ENCODE data around the gene OSBPL7.

OSBPL7 gene

DNA sequence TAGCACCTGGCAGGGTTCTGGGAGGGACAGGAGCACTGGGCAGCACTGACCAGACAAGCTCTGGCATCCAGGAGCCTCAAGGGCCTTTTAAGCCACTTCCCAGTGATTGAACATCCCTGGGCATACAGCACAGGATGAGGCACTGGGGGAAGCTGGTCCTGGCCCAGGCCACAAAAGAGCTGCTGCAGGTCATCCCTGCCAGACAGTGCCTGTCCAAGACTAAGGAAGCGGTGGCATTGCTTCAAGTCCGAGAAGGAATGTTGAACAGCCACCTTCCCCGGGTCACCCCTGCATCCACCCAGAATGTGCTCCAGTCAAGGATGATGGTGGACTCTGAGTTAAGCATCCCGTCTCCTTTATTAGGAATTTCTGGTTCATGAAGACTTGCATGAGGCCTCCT lies 1.2 kb upstream of the OSBPL7 start:
- no peak for DNase-seq

DNA sequence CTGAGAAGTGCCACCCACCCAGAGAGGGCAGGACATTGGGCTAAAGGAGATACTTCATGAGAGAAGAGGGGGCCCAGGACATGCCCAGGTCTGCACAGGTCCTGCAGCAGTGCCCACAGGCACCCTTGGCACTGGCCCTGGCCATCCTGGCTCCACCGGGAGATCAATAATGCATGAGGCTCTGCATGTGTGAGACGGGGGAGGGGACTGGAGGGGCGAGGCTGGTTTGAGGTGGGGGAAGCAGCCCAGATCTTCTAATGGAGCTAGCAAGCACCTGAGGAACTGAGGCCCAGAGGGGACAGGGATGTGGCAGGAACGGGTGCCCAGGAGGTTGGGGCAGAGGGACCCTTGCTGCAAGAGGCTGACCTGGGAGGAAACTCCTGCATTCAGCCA lies 567 bp downstream of the OSBPL7 start:
- DNase-seq, result no peak

GRCh38 chr17:47820033-47820789 lies 1.4 kb downstream of the OSBPL7 start:
- no peak for DNase-seq

DNA sequence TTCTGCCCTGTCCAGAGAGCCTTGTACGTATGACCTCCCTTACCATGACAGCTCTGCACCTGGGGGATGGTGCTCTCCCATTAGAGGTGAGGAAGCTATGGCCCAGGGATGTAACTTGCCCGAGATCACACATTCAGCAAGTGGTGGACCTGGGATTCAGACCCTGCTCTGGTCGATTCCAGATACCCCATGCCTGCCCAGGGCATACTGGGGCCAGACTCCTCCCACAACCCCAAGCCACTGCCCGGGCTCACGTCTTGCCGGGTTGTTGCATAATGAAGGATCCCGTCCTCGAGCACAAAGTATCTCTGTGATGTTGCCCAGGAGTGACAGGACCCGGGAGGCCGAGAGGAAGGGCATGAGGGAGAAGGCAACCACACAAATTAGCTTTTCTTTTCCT lies 2.1 kb downstream of the OSBPL7 start:
- no peak for DNase-seq

DNA sequence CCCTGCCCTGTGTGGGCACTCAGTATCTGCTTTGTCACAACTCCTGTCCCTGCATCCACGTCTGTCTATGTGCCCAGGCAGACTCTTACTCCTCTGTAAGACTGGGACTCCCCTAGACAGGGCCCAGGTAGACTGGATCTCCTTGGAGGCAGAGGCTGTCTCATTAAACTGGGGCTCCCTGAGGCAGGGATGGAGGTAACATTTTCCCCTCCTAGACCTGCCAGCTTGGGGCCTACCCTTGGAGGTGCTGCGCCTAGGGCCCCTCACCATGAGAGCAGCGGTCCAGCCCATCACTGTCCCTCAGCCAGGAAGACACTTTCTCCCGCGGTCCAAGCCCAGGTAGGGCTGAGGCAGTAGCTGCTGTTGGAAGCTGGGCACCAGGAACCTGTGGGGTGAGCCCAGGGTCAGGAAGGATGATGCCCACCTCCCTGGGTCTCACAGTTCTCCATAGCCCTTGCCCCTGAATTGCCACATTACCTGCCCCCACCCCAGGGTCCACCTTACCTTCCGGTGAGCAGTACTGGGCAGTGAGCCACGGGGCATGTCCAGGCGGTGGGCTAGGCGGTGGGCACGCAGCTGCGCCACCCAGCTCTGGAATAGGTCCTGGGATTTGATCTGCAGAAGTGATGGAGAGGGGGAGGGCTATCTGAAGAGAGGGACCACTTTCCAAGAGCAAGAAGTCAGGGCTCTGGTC lies 3.4 kb downstream of the OSBPL7 start:
- no peak for DNase-seq

GRCh38 chr17:47816947-47817346 lies 4.6 kb downstream of the OSBPL7 start:
- DNase-seq, result no peak

DNA sequence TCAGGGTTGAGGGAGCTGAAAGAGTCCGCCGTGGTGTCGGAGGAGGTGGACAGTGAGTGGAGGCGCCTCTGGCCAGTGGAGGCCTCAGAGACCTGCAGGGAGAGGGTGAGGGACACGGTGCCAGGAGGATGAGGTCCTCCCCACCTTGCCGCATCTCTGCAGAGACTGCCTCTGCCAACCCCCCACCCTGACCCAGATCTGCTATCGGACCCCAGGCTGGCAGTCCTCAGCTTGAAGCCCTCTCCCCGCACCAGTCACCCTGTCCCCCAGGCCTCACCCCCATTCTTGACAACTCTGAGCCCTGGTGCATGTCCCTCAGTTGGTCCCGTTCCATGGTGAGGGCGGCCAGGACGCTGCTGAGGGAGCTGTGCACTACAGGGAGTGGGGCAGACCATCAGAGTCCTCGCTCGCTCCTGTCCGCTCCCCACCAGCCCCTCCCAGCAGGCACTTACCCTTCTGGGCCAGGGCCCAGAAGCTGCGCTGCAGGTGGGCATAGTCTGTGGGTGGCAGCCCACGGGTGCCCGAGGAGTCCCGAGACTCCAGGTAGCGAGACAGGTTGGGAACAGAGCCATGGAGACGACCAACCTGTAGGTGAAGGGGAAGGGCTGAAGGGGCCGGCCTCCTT lies 5.4 kb downstream of the OSBPL7 start:
- no peak for DNase-seq

DNA sequence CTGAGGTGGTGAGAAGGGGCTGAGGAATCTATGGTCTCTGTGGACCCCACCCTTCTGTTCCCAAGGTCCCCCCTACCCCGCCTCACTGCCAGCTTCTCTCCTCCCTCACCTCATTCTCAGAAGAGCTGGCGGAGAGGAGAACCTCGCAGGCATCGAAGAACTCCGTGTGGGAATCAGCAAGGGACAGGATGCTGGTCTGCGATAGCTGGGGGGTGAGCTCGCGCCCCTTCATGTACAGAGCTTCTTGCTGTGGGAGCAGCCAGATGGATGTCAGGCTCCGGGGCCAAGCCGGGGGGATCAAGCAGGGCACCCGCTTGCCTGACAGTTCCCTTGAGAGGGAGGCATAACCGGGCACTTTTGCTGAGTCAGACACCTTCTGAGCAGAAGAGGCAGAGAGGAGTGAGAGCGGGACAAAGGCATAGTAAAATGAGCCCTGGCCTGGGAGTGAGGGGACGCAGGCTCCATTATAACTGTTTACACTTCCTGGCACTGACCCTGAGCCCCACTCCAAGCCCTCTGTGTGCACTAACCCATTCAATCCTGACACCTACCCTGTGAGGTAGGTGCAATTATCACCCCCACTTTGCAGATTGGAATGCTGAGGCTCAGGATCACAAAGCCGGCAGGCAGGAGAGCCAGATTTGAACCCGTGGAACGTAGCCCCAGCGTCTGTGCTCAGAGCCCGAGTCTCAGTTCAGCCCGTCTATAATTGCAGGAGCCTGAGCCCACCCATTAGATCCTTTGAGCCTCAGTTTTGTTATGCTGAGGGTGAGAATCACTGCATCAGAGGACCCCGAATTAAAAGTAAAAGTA lies 6.3 kb downstream of the OSBPL7 start:
- no peak for DNase-seq

DNA sequence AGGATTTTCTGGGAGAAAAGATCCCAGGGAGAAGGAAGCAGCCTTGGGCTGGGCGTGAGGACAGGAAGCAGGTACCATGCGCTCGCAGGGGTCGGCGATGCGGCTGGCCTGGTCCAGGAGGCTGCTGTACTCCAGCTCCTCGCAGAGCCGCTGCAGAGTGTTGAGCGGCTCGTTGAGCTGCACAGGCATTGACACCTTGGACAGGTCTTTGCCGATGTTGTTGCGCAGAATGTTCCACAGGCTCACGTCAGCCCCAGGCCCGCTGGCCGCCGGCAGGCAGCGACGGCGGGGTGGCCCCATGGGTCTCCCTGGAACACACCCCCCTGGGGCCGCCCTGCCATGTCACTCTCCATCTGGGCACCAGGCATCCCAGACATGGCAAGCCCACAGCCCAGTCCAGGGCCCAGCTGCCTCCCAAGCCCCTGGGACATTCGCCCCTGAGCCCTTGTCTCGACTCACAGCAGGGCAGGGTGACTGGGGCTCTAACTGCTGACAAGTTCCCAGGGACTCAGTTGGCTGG lies 8.0 kb downstream of the OSBPL7 start:
- no peak for DNase-seq

DNA sequence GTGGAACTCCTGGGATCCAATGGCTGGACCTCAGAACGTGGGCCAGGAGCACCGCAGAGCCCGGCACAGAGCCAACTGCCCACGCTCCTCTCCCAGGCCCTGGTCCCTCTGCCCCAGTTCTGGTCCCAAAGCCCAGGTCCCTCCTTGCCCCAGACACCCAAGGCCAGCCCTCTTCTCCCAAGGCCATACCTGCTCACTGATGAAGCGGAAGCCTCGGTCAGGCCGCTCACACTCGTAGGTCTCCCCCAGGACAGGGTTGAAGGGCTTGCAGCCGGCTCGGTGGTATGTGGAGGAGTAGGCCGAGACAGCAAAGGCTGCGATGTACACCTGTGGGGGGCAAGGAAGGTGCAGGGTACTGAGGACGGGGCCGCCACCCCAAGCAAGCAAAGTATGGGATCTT lies 8.5 kb downstream of the OSBPL7 start:
- DNase-seq, result no peak

- no peak for DNase-seq
Measured at GRCh38 chr17:47812146-47812920, 9.3 kb downstream of the OSBPL7 start.

- DNase-seq, result no peak
Measured at GRCh38 chr17:47811709-47812108, 9.9 kb downstream of the OSBPL7 start.

DNA sequence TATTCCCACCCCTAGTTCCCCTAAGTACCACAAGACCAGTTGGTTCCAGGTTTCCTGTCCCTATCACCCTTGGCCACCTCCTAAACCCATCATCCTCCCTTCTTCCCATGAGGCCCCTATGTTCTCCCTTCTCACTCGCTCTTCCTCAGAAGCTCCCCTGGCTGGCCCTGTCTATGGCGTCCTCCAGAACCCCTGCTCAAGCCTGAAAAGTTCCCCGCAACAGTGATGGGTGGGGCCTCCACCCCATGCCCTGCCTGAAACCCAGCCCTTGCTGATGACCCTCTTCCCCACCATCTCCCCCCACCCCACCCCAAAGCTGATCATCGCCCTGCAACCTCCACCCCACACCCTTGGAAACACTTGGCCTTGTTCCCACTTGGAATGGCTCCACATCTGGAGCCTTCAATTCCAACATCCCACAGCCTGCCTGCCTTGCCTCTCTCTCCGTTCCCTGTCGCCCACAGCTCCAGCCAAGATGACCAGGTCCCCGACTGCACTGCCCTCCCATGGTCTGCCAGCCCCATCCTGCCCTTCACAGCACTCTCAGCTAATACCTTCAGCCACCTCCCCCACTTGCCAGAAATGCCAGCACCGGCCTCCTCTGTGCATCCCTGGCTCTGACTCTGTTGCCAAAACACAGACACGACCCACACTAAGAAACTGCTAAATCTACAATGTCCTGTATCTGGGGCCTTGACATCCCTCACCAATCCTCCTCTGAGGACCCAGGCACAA lies 10.5 kb downstream of the OSBPL7 start:
- no peak for DNase-seq

GRCh38 chr17:47810200-47810821 lies 11.3 kb downstream of the OSBPL7 start:
- DNase-seq, result no peak

DNA sequence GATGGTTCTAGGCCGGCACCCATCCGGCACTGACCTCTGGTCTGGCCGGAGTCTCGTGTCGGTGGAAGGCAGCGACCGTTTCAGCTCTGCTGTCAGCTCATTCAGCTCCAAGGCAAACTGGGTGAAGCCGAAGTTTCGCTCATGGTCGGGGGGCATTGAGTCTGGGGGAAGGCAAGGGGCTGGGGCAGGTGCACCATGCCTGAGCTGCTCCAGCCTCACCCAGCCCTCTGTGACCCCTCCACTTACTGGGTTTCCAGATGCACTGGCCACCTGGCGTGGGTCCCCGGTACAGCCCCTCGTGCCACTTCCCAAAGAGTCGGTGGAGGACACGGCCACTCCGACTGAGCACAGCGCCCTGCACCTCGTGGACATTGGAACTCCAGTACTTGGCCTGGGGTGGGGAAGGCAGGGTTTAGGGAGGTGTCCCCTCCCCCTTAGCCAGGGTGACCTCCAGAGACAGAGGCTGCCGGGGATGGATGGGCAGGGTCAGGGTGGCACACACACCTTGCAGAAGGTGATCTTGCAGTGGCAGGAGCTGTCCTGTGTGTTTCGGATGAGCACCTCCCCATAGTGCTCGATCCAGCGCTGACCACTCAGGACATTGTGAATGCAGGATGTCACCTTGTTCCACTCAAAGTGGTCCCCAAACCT lies 12.6 kb downstream of the OSBPL7 start:
- no peak for DNase-seq

GRCh38 chr17:47808036-47808829 lies 13.4 kb downstream of the OSBPL7 start:
- no peak for DNase-seq

- no peak for DNase-seq
Measured at GRCh38 chr17:47807421-47807820, 14.2 kb downstream of the OSBPL7 start.

DNA sequence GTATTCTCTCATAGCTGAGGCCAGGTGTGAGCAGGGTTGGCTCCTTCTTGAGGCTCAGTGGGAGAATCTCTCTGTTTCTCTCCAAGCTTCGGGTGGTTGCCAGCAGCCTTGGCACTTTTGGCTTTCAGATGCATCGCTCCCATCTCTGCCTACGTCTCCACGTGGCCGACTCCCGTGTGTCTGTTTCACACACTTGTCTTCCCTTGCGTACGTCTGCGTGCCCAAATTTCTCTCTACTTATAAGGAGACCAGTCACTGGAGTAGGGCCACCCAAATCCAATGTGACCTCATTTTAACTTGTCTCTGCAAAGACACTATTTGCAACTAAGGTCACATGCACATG lies 14.7 kb downstream of the OSBPL7 start:
- no peak for DNase-seq

- no peak for DNase-seq
Measured at GRCh38 chr17:47806026-47806912, 15.3 kb downstream of the OSBPL7 start.
